Right lobe of liver (tissue), 4 donors: ENCODE data around the gene NOC3L.

Experiments used
- CTCF ChIP-seq, 4 donors: fragments of 200-600 bp in 3 of 4; fragments of 450-650 bp in 1 of 4; IDR thresholded peaks; one replicate each; pipeline versions ENCODE4 v1.5.1 to v1.8.0; 2016 to 2022; ENCODE audit warnings: antibody characterized with exemption in 4 of 4, mild to moderate bottlenecking in 2 of 4
- POLR2A ChIP-seq: fragments of 450-650 bp; IDR thresholded peaks from one replicate; pipeline ENCODE4 v1.6.1; 2017; ENCODE audit warnings: antibody characterized with exemption, mild to moderate bottlenecking
- donor health status: DM: no; HTN: no; CAD: no.
- donor health status: DM: no; HTN: no; CAD: no.
- donor health status: DM: no; HTN: yes; CAD: no.

DNA sequence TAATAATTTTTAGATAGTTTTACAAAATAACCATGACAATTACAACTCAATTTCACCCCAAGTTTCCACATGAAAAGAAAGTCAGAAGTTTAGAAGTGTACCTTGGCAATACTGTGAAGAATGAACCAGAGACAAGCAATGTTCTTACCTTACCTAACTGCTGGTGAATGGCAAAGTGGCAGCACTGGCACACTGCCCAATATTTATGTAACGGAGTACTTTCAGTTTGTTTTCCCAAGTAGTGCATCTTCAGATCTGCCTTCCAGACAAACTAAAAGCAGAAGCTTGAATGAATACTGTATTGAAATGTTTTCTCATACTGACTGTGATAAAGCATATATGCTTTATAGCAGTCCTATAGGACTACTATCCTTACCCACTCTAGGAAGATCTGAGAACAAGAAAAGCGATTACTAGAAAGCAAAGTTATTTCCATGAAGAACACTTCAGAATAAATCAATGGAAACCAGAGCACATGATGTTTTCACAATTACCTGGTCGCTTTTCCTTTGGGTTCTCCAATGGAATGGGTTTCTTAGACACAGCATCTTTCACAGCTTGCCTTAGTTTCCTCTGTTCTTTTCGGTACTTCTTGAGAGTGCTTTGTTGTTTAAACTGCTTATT, 1.5 kb downstream of the NOC3L start:
- TF ChIP-seq CTCF (IDR thresholded peaks at IDR 0.05) (no peak), POLR2A (no peak)
